ENCODE measurements around the gene LGR6. TPM values are rescaled to one million over a fixed set of nuclear protein-coding genes. Genes with fewer than 3 reads are reported as not detected.

LGR6 gene
- total and polyA plus RNA-seq, 2 donors (not counting 1 experiment from before 2014, with no cell fraction given) = 0.28 TPM; not detected in 1

- Histone ChIP-seq H4K20me1 (ENCODE audit: control insufficient read depth, insufficient read depth, low read length, poor library complexity, severe bottlenecking) (no peaks in the 10 kb centered on the region), H3K4me3 (ENCODE audit: control extremely low read depth in 1 of 5, extremely low read depth in 1 of 5, insufficient read depth in 1 of 5, low read depth in 2 of 5, low read length in 4 of 5) (no peak overlapping the region), H3K27ac (ENCODE audit: low read length in 2 of 2) (no peak overlapping the region), H2AFZ (ENCODE audit: insufficient read depth, low read depth, low read length, poor library complexity, severe bottlenecking) (no peak overlapping the region), H3K4me1 (ENCODE audit: control insufficient read depth in 2 of 2, insufficient read depth in 2 of 2, low read length in 2 of 2) (peaks cover 5 to 7% of the 10 kb centered on the region in 2 donors), H3K79me2 (ENCODE audit: control insufficient read depth, insufficient read depth, low read length) (no peaks in the 10 kb centered on the region), H3K36me3 (replicated peaks in 1 of 2; ENCODE audit: control extremely low read depth in 1 of 2, control insufficient read depth in 1 of 2, extremely low read depth in 1 of 2, insufficient read depth in 2 of 2, low read length in 1 of 2) (no peaks in the 10 kb centered on the region), H3K9ac (ENCODE audit: low read length) (no peak overlapping the region), H3K4me2 (replicated peaks; ENCODE audit: low read depth, low read length, poor library complexity, severe bottlenecking) (no peak overlapping the region), H3K27me3 (replicated peaks in 1 of 4; ENCODE audit: control extremely low read depth in 1 of 4, control insufficient read depth in 3 of 4, insufficient read depth in 4 of 4, low read length in 3 of 4) (peaks cover 0 to 57% (median 8%) of the 10 kb centered on the region in 4 experiments), H3K9me3 (ENCODE audit: control extremely low read depth in 1 of 3, control insufficient read depth in 2 of 3, insufficient read depth in 1 of 3, low read length in 2 of 3) (no peaks in the 10 kb centered on the region)
- intact Hi-C loops (cut with micrococcal nuclease) = no loop called here
- ATAC-seq (ENCODE audit: low read depth) (no peak), DNase-seq (no peak)
- no peak for TF ChIP-seq EZH2 (IDR thresholded peaks at IDR 0.05; ENCODE audit: borderline replicate concordance, insufficient read depth, low read depth, low read length, poor library complexity, severe bottlenecking)
- no peak for TF ChIP-seq CTCF (IDR thresholded peaks at IDR 0.05)
- H3K4me3 Mint-ChIP-seq = no peak overlapping the region
- H3K9me3 Mint-ChIP-seq (ENCODE audit: insufficient read depth) = no peaks in the 10 kb centered on the region
- H3K27ac Mint-ChIP-seq = no peak overlapping the region
- ChIA-PET CTCF (no interaction called here), POLR2A (no interaction called here)
- WGBS (ENCODE audit: insufficient coverage) = 85% methylated on average over 11 of the region's 11 CpGs
- peaks cover 36% of the 10 kb centered on the region for H3K27me3 Mint-ChIP-seq
- peaks cover 2% of the 10 kb centered on the region for H3K4me1 Mint-ChIP-seq
Observed at GRCh38 chr1:202208351-202208857, 14.8 kb downstream of the LGR6 start.

GRCh38 chr1:202210385-202210784 is 16.8 kb downstream of the LGR6 start:
- ATAC-seq (ENCODE audit: low read depth) = no peak
- ChIA-PET POLR2A (no interaction called here), CTCF (no interaction called here)
- peaks cover 51% of the 10 kb centered on the region for H3K27me3 Mint-ChIP-seq
- Histone ChIP-seq H3K9me3 (ENCODE audit: control extremely low read depth in 1 of 3, control insufficient read depth in 2 of 3, insufficient read depth in 1 of 3, low read length in 2 of 3) (no peaks in the 10 kb centered on the region), H3K36me3 (replicated peaks in 1 of 2; ENCODE audit: control extremely low read depth in 1 of 2, control insufficient read depth in 1 of 2, extremely low read depth in 1 of 2, insufficient read depth in 2 of 2, low read length in 1 of 2) (no peaks in the 10 kb centered on the region), H3K27ac (ENCODE audit: low read length in 2 of 2) (no peak overlapping the region), H3K4me2 (replicated peaks; ENCODE audit: low read depth, low read length, poor library complexity, severe bottlenecking) (no peak overlapping the region), H4K20me1 (ENCODE audit: control insufficient read depth, insufficient read depth, low read length, poor library complexity, severe bottlenecking) (no peaks in the 10 kb centered on the region), H3K27me3 (replicated peaks in 1 of 4; ENCODE audit: control extremely low read depth in 1 of 4, control insufficient read depth in 3 of 4, insufficient read depth in 4 of 4, low read length in 3 of 4) (peaks cover 0 to 74% (median 16%) of the 10 kb centered on the region in 4 experiments), H2AFZ (ENCODE audit: insufficient read depth, low read depth, low read length, poor library complexity, severe bottlenecking) (no peak overlapping the region), H3K9ac (ENCODE audit: low read length) (no peak overlapping the region), H3K4me1 (ENCODE audit: control insufficient read depth in 2 of 2, insufficient read depth in 2 of 2, low read length in 2 of 2) (peaks cover 5 to 6% of the 10 kb centered on the region in 2 donors), H3K4me3 (ENCODE audit: control extremely low read depth in 1 of 5, extremely low read depth in 1 of 5, insufficient read depth in 1 of 5, low read depth in 2 of 5, low read length in 4 of 5) (no peak overlapping the region), H3K79me2 (ENCODE audit: control insufficient read depth, insufficient read depth, low read length) (no peaks in the 10 kb centered on the region)
- peaks cover 9% of the 10 kb centered on the region for H3K4me1 Mint-ChIP-seq
- intact Hi-C loops (cut with micrococcal nuclease) = no loop called here
- TF ChIP-seq EZH2 (IDR thresholded peaks at IDR 0.05; ENCODE audit: borderline replicate concordance, insufficient read depth, low read depth, low read length, poor library complexity, severe bottlenecking) (no peak), CTCF (IDR thresholded peaks at IDR 0.05) (no peak)
- H3K27ac Mint-ChIP-seq = no peak overlapping the region
- no peak for DNase-seq
- no peak overlapping the region for H3K4me3 Mint-ChIP-seq
- 33% methylated on average over 4 of the region's 6 CpGs for WGBS (ENCODE audit: insufficient coverage)
- H3K9me3 Mint-ChIP-seq (ENCODE audit: insufficient read depth) = no peaks in the 10 kb centered on the region
